ENCODE data around the gene KRT1.

- TF ChIP-seq CTCF (conservative IDR thresholded peaks at IDR 0.05; ENCODE audit: low read length): no peak
- no peak for TF ChIP-seq EZH2phosphoT487 (IDR thresholded peaks at IDR 0.05; ENCODE audit: borderline replicate concordance, low read depth, low read length)
Measured at GRCh38 chr12:52685406-52685890, 5.2 kb upstream of the KRT1 start.

Data from OCI-LY7 (cell line).